H9 (cell line): Measurements from ENCODE around the gene NCKAP5. TPM values are rescaled to one million over a fixed set of nuclear protein-coding genes. Genes with fewer than 3 reads are reported as not detected.

Experiments
- DNase-seq: peaks from one replicate; pipeline ENCODE4 v3.0.0-alpha.2; 2017
- H2AFZ ChIP-seq: one replicate; pipeline ENCODE4 v1.6.1; 2013; ENCODE audit warnings: mild to moderate bottlenecking, low read length, control low read depth, moderate library complexity
- H2AK5ac ChIP-seq: 2 replicates; pipeline ENCODE4 v1.6.1; 2013; ENCODE audit warnings: low read length, control low read depth, mixed read lengths; ENCODE audit not compliant: insufficient read length
- H2BK120ac ChIP-seq: one replicate; pipeline ENCODE4 v1.6.1; 2013; ENCODE audit warnings: low read depth, mild to moderate bottlenecking, low read length, control low read depth, inconsistent platforms; ENCODE audit not compliant: poor library complexity, severe bottlenecking
- H2BK12ac ChIP-seq: 2 replicates; pipeline ENCODE4 v1.6.1; 2013; ENCODE audit warnings: low read length, control low read depth, mixed read lengths, low read depth; ENCODE audit not compliant: insufficient read length
- H2BK15ac ChIP-seq: 2 replicates; pipeline ENCODE4 v1.6.1; 2013; ENCODE audit warnings: low read depth, low read length, control low read depth
- H2BK20ac ChIP-seq: one replicate; pipeline ENCODE4 v1.6.1; 2013; ENCODE audit warnings: low read depth, mild to moderate bottlenecking, low read length, control low read depth, inconsistent platforms; ENCODE audit not compliant: poor library complexity, severe bottlenecking
- H2BK5ac ChIP-seq: 2 replicates; pipeline ENCODE4 v1.6.1; 2013; ENCODE audit warnings: low read length, control low read depth, mixed read lengths; ENCODE audit not compliant: insufficient read length
- H3K14ac ChIP-seq: 2 replicates; pipeline ENCODE4 v1.6.1; 2013; ENCODE audit warnings: low read length, control low read depth; ENCODE audit not compliant: insufficient read depth
- H3K18ac ChIP-seq: 2 replicates; pipeline ENCODE4 v1.6.1; 2013; ENCODE audit warnings: low read depth, mild to moderate bottlenecking, mixed read lengths, low read length, control low read depth; ENCODE audit not compliant: insufficient read length
- H3K23ac ChIP-seq: 2 replicates; pipeline ENCODE4 v1.6.1; 2013; ENCODE audit warnings: low read length, control low read depth, mixed read lengths, low read depth; ENCODE audit not compliant: insufficient read length
- H3K23me2 ChIP-seq: 2 replicates; pipeline ENCODE4 v1.6.1; 2013; ENCODE audit warnings: low read depth, mild to moderate bottlenecking, mixed read lengths, low read length, control low read depth; ENCODE audit not compliant: insufficient read length, poor library complexity, severe bottlenecking
- H3K27ac ChIP-seq: 2 replicates; pipeline ENCODE4 v1.5.1; 2013; ENCODE audit warnings: low read length, control low read depth, mixed read lengths, low read depth; ENCODE audit not compliant: insufficient read length
- H3K27me3 ChIP-seq: 2 replicates; pipeline ENCODE4 v1.6.1; 2013; ENCODE audit warnings: low read length, control low read depth, inconsistent platforms; ENCODE audit not compliant: insufficient read depth
- H3K4ac ChIP-seq: 2 replicates; pipeline ENCODE4 v1.6.1; 2013; ENCODE audit warnings: low read depth, mild to moderate bottlenecking, control low read depth, inconsistent platforms, low read length, moderate library complexity
- H3K4me1 ChIP-seq: 2 replicates; pipeline ENCODE4 v1.6.1; 2013; ENCODE audit warnings: low read length, control low read depth, inconsistent platforms; ENCODE audit not compliant: insufficient read depth
- H3K4me2 ChIP-seq: 2 replicates; pipeline ENCODE4 v1.6.1; 2013; ENCODE audit warnings: low read length, control low read depth, mixed read lengths; ENCODE audit not compliant: insufficient read length, insufficient read depth
- H3K56ac ChIP-seq: 2 replicates; pipeline ENCODE4 v1.6.1; 2013; ENCODE audit warnings: low read depth, mild to moderate bottlenecking, mixed read lengths, low read length, control low read depth; ENCODE audit not compliant: insufficient read length
- H3K79me1 ChIP-seq: 2 replicates; pipeline ENCODE4 v1.6.1; 2013; ENCODE audit warnings: low read depth, mild to moderate bottlenecking, moderate library complexity, low read length, control low read depth, inconsistent platforms; ENCODE audit not compliant: insufficient read depth, poor library complexity, severe bottlenecking
- H3K79me2 ChIP-seq: 2 replicates; pipeline ENCODE4 v1.6.1; 2013; ENCODE audit warnings: low read length, control low read depth, inconsistent platforms; ENCODE audit not compliant: insufficient read depth
- H3K9ac ChIP-seq: 2 replicates; pipeline ENCODE4 v1.6.1; 2013; ENCODE audit warnings: low read length, control low read depth, mixed read lengths; ENCODE audit not compliant: insufficient read length; ENCODE audit errors: extremely low read depth
- H3K9me3 ChIP-seq: one replicate; pipeline ENCODE4 v1.6.1; 2013; ENCODE audit warnings: low read depth, low read length, inconsistent platforms; ENCODE audit not compliant: control insufficient read depth
- H3T11ph ChIP-seq: one replicate; pipeline ENCODE4 v1.6.1; 2013; ENCODE audit warnings: mild to moderate bottlenecking, low read length, control low read depth, inconsistent platforms
- H4K20me1 ChIP-seq: one replicate; pipeline ENCODE4 v1.6.1; 2013; ENCODE audit not compliant: control insufficient read depth, insufficient read length, insufficient read depth
- H4K5ac ChIP-seq: 2 replicates; pipeline ENCODE4 v1.6.1; 2013; ENCODE audit warnings: low read depth, mild to moderate bottlenecking, mixed read lengths, low read length, control low read depth; ENCODE audit not compliant: insufficient read length
- H4K8ac ChIP-seq: replicated peaks from 2 replicates; pipeline ENCODE4 v1.6.1; 2013; ENCODE audit warnings: low read length, control low read depth, mixed read lengths, low read depth; ENCODE audit not compliant: insufficient read length
- H4K91ac ChIP-seq: 2 replicates; pipeline ENCODE4 v1.6.1; 2013; ENCODE audit warnings: low read depth, mild to moderate bottlenecking, moderate library complexity, mixed read lengths, low read length, control low read depth; ENCODE audit not compliant: insufficient read length
- H3K27ac Mint-ChIP-seq, 3 experiments: 2 replicates in 2 of 3; 3 replicates in 1 of 3; pipeline ENCODE4 v1.8.0; 2020 to 2021; ENCODE audit warnings: mixed read lengths in 3 of 3, mild to moderate bottlenecking in 1 of 3, moderate library complexity in 1 of 3
- H3K27me3 Mint-ChIP-seq: 2 replicates; pipeline ENCODE4 v1.8.0; 2021; ENCODE audit warnings: low read depth, mild to moderate bottlenecking, moderate library complexity, mixed read lengths
- H3K36me3 Mint-ChIP-seq, 3 experiments: 2 replicates in 2 of 3; 3 replicates in 1 of 3; pipeline ENCODE4 v1.8.0; 2020 to 2021; ENCODE audit warnings: low read depth in 3 of 3, mixed read lengths in 3 of 3; ENCODE audit not compliant: insufficient read depth in 1 of 3
- H3K4me1 Mint-ChIP-seq, 2 experiments: 2 replicates each; pipeline ENCODE4 v1.8.0; 2020; ENCODE audit warnings: mixed read lengths in 2 of 2
- H3K4me3 Mint-ChIP-seq, 2 experiments: 2 replicates in 1 of 2; 3 replicates in 1 of 2; pipeline ENCODE4 v1.8.0; 2020 to 2021; ENCODE audit warnings: mild to moderate bottlenecking in 2 of 2, mixed read lengths in 2 of 2, moderate library complexity in 1 of 2
- H3K9me3 Mint-ChIP-seq, 2 experiments: 2 replicates in 1 of 2; 3 replicates in 1 of 2; pipeline ENCODE4 v1.8.0; 2020; ENCODE audit warnings: mild to moderate bottlenecking in 2 of 2, mixed read lengths in 2 of 2, moderate library complexity in 1 of 2
- CTCF ChIP-seq: fragments of 200-600 bp; sonication (generic); conservative IDR thresholded peaks from 3 replicates; pipeline ENCODE4 v1.8.0; 2021; ENCODE audit warnings: antibody characterized with exemption, mild to moderate bottlenecking
- WGBS: extraction: QIAGEN DNeasy Blood & Tissue Kit; methylation state at CpG from one replicate; pipeline ENCODE4 v1.1.7; 2013; ENCODE audit warnings: missing lambda C conversion rate, low lambda C conversion rate, mixed read lengths; ENCODE audit not compliant: insufficient read length; ENCODE audit errors: extremely low coverage; 5-methylcytosine and 5-hydroxymethylcytosine counted together
- total RNA-seq: library from RNA; stranded (reverse); gene quantifications from 2 replicates; pipeline ENCODE4 v1.2.1, GENCODE V29; 2021

The NCKAP5 gene
- total RNA-seq, 1 experiment from 2014 or later = 0.26 TPM

GRCh38 chr2:133197156-133197555, 371.1 kb downstream of the NCKAP5 start:
- no CpG with 5 or more reads among the region's 2 CpGs for WGBS
- Mint-ChIP-seq H3K27me3 (no peaks in the 10 kb centered on the region; the same call in 1 of the 2 replicates), H3K4me1 (no peaks in the 10 kb centered on the region), H3K36me3 (peaks cover 0 to 8% (median 0%) of the 10 kb centered on the region in 3 experiments; a peak in 4 of 7 replicates), H3K27ac (no peak overlapping the region), H3K4me3 (no peak overlapping the region), H3K9me3 (peaks cover 0 to 10% of the 10 kb centered on the region in 2 experiments; a peak in 3 of 5 replicates)
- no peak overlapping the region for H2BK12ac ChIP-seq
- no peaks in the 10 kb centered on the region for H3K79me1 ChIP-seq
- H2AK5ac ChIP-seq = no peak overlapping the region
- no peak overlapping the region for H3K14ac ChIP-seq
- no peaks in the 10 kb centered on the region for H3K27me3 ChIP-seq
- no peak overlapping the region for H3K27ac ChIP-seq
- H4K20me1 ChIP-seq = no peaks in the 10 kb centered on the region
- H4K8ac ChIP-seq = no peak overlapping the region
- no peak overlapping the region for H2BK20ac ChIP-seq
- DNase-seq = no peak
- H3K18ac ChIP-seq = no peak overlapping the region
- TF ChIP-seq CTCF = no peak
- no peak overlapping the region for H3K4me2 ChIP-seq
- no peaks in the 10 kb centered on the region for H3K9me3 ChIP-seq
- H3K56ac ChIP-seq = no peak overlapping the region
- no peak overlapping the region for H4K91ac ChIP-seq
- H2BK15ac ChIP-seq = no peak overlapping the region
- no peak overlapping the region for H2BK120ac ChIP-seq
- no peaks in the 10 kb centered on the region for H3K4me1 ChIP-seq
- no peak overlapping the region for H2BK5ac ChIP-seq
- H2AFZ ChIP-seq = no peak overlapping the region
- H4K5ac ChIP-seq = no peak overlapping the region
- H3K9ac ChIP-seq = no peak overlapping the region
- H3K79me2 ChIP-seq = no peaks in the 10 kb centered on the region
- no peak overlapping the region for H3K23ac ChIP-seq
- no peak overlapping the region for H3T11ph ChIP-seq
- H3K4ac ChIP-seq = no peak overlapping the region
- no peaks in the 10 kb centered on the region for H3K23me2 ChIP-seq
